Measurements from ENCODE around the gene MAS1L. TPM values are rescaled to one million over a fixed set of nuclear protein-coding genes. Genes with fewer than 3 reads are reported as not detected.

The MAS1L gene
- not detected in 2 replicates for total RNA-seq (2014; rRNA removed; shearing (Covaris generic))

GRCh38 chr6:29487660-29488059, at the start of gene MAS1L:
TSS of gene MAS1L (minus strand) at chr6:29487956. CDS start at chr6:29487902, 54 bp downstream.
- Histone ChIP-seq H3K4me3 (ENCODE audit: insufficient read depth, low read depth, low read length) (no peak within 1 kb of the TSS), H3K27me3 (ENCODE audit: control insufficient read depth, insufficient read depth, low read length) (no peaks in the 10 kb centered on the region), H3K36me3 (replicated peaks; ENCODE audit: control insufficient read depth, insufficient read depth, low read length) (no peaks in the 10 kb centered on the region)
- no peak for DNase-seq

GRCh38 chr6:29532320-29532951, 44.7 kb upstream of the MAS1L start:
- Histone ChIP-seq H3K27me3 (ENCODE audit: control insufficient read depth, insufficient read depth, low read length) (no peaks in the 10 kb centered on the region), H3K36me3 (replicated peaks; ENCODE audit: control insufficient read depth, insufficient read depth, low read length) (no peaks in the 10 kb centered on the region), H3K4me3 (ENCODE audit: insufficient read depth, low read depth, low read length) (no peak overlapping the region)
- no peak for DNase-seq

GRCh38 chr6:29531668-29532067, 43.9 kb upstream of the MAS1L start:
- H3K4me3 ChIP-seq (ENCODE audit: insufficient read depth, low read depth, low read length) = no peak overlapping the region
- DNase-seq = no peak
- H3K36me3 ChIP-seq (replicated peaks; ENCODE audit: control insufficient read depth, insufficient read depth, low read length) = no peaks in the 10 kb centered on the region
- no peaks in the 10 kb centered on the region for H3K27me3 ChIP-seq (ENCODE audit: control insufficient read depth, insufficient read depth, low read length)

GRCh38 chr6:29530671-29531310, 43.0 kb upstream of the MAS1L start:
- no peaks in the 10 kb centered on the region for H3K36me3 ChIP-seq (replicated peaks; ENCODE audit: control insufficient read depth, insufficient read depth, low read length)
- DNase-seq = no peak
- H3K27me3 ChIP-seq (ENCODE audit: control insufficient read depth, insufficient read depth, low read length) = no peaks in the 10 kb centered on the region
- H3K4me3 ChIP-seq (ENCODE audit: insufficient read depth, low read depth, low read length) = no peak overlapping the region

GRCh38 chr6:29529956-29530355, 42.2 kb upstream of the MAS1L start:
- H3K27me3 ChIP-seq (ENCODE audit: control insufficient read depth, insufficient read depth, low read length) = no peaks in the 10 kb centered on the region
- no peak for DNase-seq
- H3K4me3 ChIP-seq (ENCODE audit: insufficient read depth, low read depth, low read length) = no peak overlapping the region
- no peaks in the 10 kb centered on the region for H3K36me3 ChIP-seq (replicated peaks; ENCODE audit: control insufficient read depth, insufficient read depth, low read length)

- Histone ChIP-seq H3K4me3 (ENCODE audit: insufficient read depth, low read depth, low read length) (no peak overlapping the region), H3K27me3 (ENCODE audit: control insufficient read depth, insufficient read depth, low read length) (no peaks in the 10 kb centered on the region), H3K36me3 (replicated peaks; ENCODE audit: control insufficient read depth, insufficient read depth, low read length) (no peaks in the 10 kb centered on the region)
- no peak for DNase-seq
These were observed 41.3 kb upstream of the MAS1L start for GRCh38 chr6:29528988-29529560.

GRCh38 chr6:29528300-29528931, 40.7 kb upstream of the MAS1L start:
- Histone ChIP-seq H3K27me3 (ENCODE audit: control insufficient read depth, insufficient read depth, low read length) (no peaks in the 10 kb centered on the region), H3K4me3 (ENCODE audit: insufficient read depth, low read depth, low read length) (no peak overlapping the region), H3K36me3 (replicated peaks; ENCODE audit: control insufficient read depth, insufficient read depth, low read length) (no peaks in the 10 kb centered on the region)
- no peak for DNase-seq

GRCh38 chr6:29527564-29527963, 39.8 kb upstream of the MAS1L start:
- Histone ChIP-seq H3K36me3 (replicated peaks; ENCODE audit: control insufficient read depth, insufficient read depth, low read length) (no peaks in the 10 kb centered on the region), H3K4me3 (ENCODE audit: insufficient read depth, low read depth, low read length) (no peak overlapping the region), H3K27me3 (ENCODE audit: control insufficient read depth, insufficient read depth, low read length) (no peaks in the 10 kb centered on the region)
- DNase-seq = no peak

GRCh38 chr6:29527126-29527525, 39.4 kb upstream of the MAS1L start:
- H3K27me3 ChIP-seq (ENCODE audit: control insufficient read depth, insufficient read depth, low read length) = no peaks in the 10 kb centered on the region
- DNase-seq = no peak
- no peaks in the 10 kb centered on the region for H3K36me3 ChIP-seq (replicated peaks; ENCODE audit: control insufficient read depth, insufficient read depth, low read length)
- no peak overlapping the region for H3K4me3 ChIP-seq (ENCODE audit: insufficient read depth, low read depth, low read length)

GRCh38 chr6:29525311-29525639, 37.5 kb upstream of the MAS1L start:
- DNase-seq = no peak
- Histone ChIP-seq H3K4me3 (ENCODE audit: insufficient read depth, low read depth, low read length) (no peak overlapping the region), H3K27me3 (ENCODE audit: control insufficient read depth, insufficient read depth, low read length) (no peaks in the 10 kb centered on the region)

GRCh38 chr6:29524444-29525310, 36.9 kb upstream of the MAS1L start:
- peak; percentile 42 for DNase-seq
- no peaks in the 10 kb centered on the region for H3K27me3 ChIP-seq (ENCODE audit: control insufficient read depth, insufficient read depth, low read length)
- no peak overlapping the region for H3K4me3 ChIP-seq (ENCODE audit: insufficient read depth, low read depth, low read length)
- H3K36me3 ChIP-seq (replicated peaks; ENCODE audit: control insufficient read depth, insufficient read depth, low read length) = no peaks in the 10 kb centered on the region

More at GRCh38 chr6:29525311-29525639, 37.5 kb upstream of the MAS1L start:
- H3K36me3 ChIP-seq (replicated peaks; ENCODE audit: control insufficient read depth, insufficient read depth, low read length) = no peaks in the 10 kb centered on the region

- DNase-seq = no peak
- H3K4me3 ChIP-seq (ENCODE audit: insufficient read depth, low read depth, low read length) = no peak overlapping the region
- no peaks in the 10 kb centered on the region for H3K36me3 ChIP-seq (replicated peaks; ENCODE audit: control insufficient read depth, insufficient read depth, low read length)
- H3K27me3 ChIP-seq (ENCODE audit: control insufficient read depth, insufficient read depth, low read length) = no peaks in the 10 kb centered on the region
These were observed 36.3 kb upstream of the MAS1L start for GRCh38 chr6:29524044-29524443.

- Histone ChIP-seq H3K36me3 (replicated peaks; ENCODE audit: control insufficient read depth, insufficient read depth, low read length) (no peaks in the 10 kb centered on the region), H3K4me3 (ENCODE audit: insufficient read depth, low read depth, low read length) (no peak overlapping the region), H3K27me3 (ENCODE audit: control insufficient read depth, insufficient read depth, low read length) (no peaks in the 10 kb centered on the region)
- no peak for DNase-seq
These were observed 34.5 kb upstream of the MAS1L start for GRCh38 chr6:29522227-29522626.

GRCh38 chr6:29521006-29521680, 33.4 kb upstream of the MAS1L start:
- no peaks in the 10 kb centered on the region for H3K36me3 ChIP-seq (replicated peaks; ENCODE audit: control insufficient read depth, insufficient read depth, low read length)
- no peaks in the 10 kb centered on the region for H3K27me3 ChIP-seq (ENCODE audit: control insufficient read depth, insufficient read depth, low read length)
- no peak for DNase-seq
- H3K4me3 ChIP-seq (ENCODE audit: insufficient read depth, low read depth, low read length) = no peak overlapping the region

Measured in H7 (cell line).